CD4-positive, alpha-beta T cell treated with Interleukin-4 for 1 hour (primary cell): ENCODE data around the gene CBLIF.
"Not testable (repeated sequence)": the region's sequence is repeated elsewhere in the genome, so short reads cannot be mapped to it uniquely, and the experiment has no call there.

ENCODE experiments used
- DNase-seq, 2 donors: peaks; one replicate each; pipeline ENCODE4 v3.0.0-alpha.2; 2020 to 2022

Gene CBLIF

GRCh38 chr11:59845399-59845798, at the start of gene CBLIF:
CBLIF (minus strand) TSS chr11:59845499; CDS start chr11:59845453, 46 bp downstream.
- no peak for DNase-seq

- DNase-seq = no peak
Measured at GRCh38 chr11:59894616-59895015, 49.3 kb upstream of the CBLIF start.

- DNase-seq = no peak
Measured at GRCh38 chr11:59891781-59892181, 46.5 kb upstream of the CBLIF start.

- DNase-seq = not testable (repeated sequence)
Measured at GRCh38 chr11:59887156-59887555, 41.9 kb upstream of the CBLIF start.

GRCh38 chr11:59883597-59883996, 38.3 kb upstream of the CBLIF start:
- no peak for DNase-seq

- DNase-seq = no peak
Measured at GRCh38 chr11:59879567-59879966, 34.3 kb upstream of the CBLIF start.

GRCh38 chr11:59878575-59878974, 33.3 kb upstream of the CBLIF start, which contains the start of gene OOSP3:
OOSP3 (plus strand) TSS chr11:59878782; CDS start chr11:59878809, 27 bp downstream.
- DNase-seq = no peak

- DNase-seq = no peak
Measured at GRCh38 chr11:59877784-59878183, 32.5 kb upstream of the CBLIF start.

- no peak for DNase-seq
Measured at GRCh38 chr11:59877325-59877724, 32.0 kb upstream of the CBLIF start.

GRCh38 chr11:59875856-59876519, 30.7 kb upstream of the CBLIF start:
- DNase-seq = no peak

GRCh38 chr11:59872076-59872475, 26.8 kb upstream of the CBLIF start:
- DNase-seq = no peak

GRCh38 chr11:59867946-59868345, 22.6 kb upstream of the CBLIF start:
- no peak for DNase-seq

- DNase-seq = no peak
Measured at GRCh38 chr11:59866836-59867235, 21.5 kb upstream of the CBLIF start.

GRCh38 chr11:59866397-59866796, 21.1 kb upstream of the CBLIF start, which contains the start of gene TCN1:
TCN1 (minus strand) TSS chr11:59866487; CDS start chr11:59866470, 17 bp downstream.
- peak in 1 of 2 donors; percentile 5 for DNase-seq

- no peak for DNase-seq
Measured at GRCh38 chr11:59865031-59865430, 19.7 kb upstream of the CBLIF start.

- DNase-seq = no peak
Measured at GRCh38 chr11:59862252-59862651, 17.0 kb upstream of the CBLIF start.

- DNase-seq = no peak
Measured at GRCh38 chr11:59859673-59860072, 14.4 kb upstream of the CBLIF start.

GRCh38 chr11:59857439-59858434, 12.4 kb upstream of the CBLIF start:
- peak; percentile 12 to 57 for DNase-seq

GRCh38 chr11:59854871-59855270, 9.6 kb upstream of the CBLIF start:
- no peak for DNase-seq

- not testable (repeated sequence) for DNase-seq
Measured at GRCh38 chr11:59851416-59851815, 6.1 kb upstream of the CBLIF start.

- not testable (repeated sequence) for DNase-seq
Measured at GRCh38 chr11:59849551-59849950, 4.3 kb upstream of the CBLIF start.

- no peak for DNase-seq
Measured at GRCh38 chr11:59849129-59849528, 3.8 kb upstream of the CBLIF start.

- DNase-seq = not testable (repeated sequence)
Measured at GRCh38 chr11:59848439-59848838, 3.1 kb upstream of the CBLIF start.

GRCh38 chr11:59847626-59848025, 2.3 kb upstream of the CBLIF start:
- no peak for DNase-seq
